ENCODE measurements around the gene AQP4.

The AQP4 gene

GRCh38 chr18:26802330-26803200 is 62.9 kb downstream of the AQP4 start:
- TF ChIP-seq CTCF (IDR thresholded peaks at IDR 0.05; ENCODE audit: low read depth, low read length, missing control alignments): no peak
- no peak overlapping the region for H3K4me3 ChIP-seq (ENCODE audit: low read depth, low read length)
- in situ Hi-C loops (cut with HindIII; ENCODE audit: low pct_ligation_motif_present, low sequenced_read_pairs): no loop called here
- no peaks in the 10 kb centered on the region for H3K36me3 ChIP-seq (replicated peaks)
- no peak for DNase-seq
- no peaks in the 10 kb centered on the region for H3K27me3 ChIP-seq (replicated peaks)
- H3K27ac ChIP-seq: no peak overlapping the region

All from brain microvascular endothelial cell (primary cell).